ENCODE data around the gene CLIC6.

DNA sequence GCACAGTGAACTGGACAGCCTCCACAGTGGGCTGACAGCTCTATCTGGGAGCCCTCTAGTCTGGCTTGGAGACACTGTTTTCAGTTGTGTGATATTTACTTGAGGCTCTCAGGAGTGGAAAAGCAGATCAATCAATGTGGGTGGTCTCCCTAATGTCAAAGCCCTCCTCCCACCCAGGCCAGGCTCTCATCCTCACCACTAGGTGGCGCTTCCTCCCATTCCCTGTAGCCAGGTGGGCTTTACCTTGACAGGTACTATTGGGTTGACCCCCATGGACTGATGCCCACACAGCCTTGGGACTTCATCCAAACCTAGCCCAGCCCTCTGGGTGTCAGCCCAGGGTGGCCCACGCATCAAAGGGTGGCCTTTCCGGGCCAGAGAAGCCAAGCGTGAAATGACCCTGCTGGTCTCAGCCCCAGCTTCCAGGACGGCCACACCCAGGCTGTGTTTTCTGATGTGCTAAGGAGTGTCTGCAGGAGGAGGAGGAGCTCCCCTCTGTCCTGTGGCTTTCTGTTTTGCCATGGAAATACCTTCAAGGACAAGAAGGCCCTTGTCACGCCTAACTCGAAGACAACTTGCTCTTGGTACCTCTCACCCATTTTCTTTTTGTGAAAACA, 54.0 kb downstream of the CLIC6 start:
- TF ChIP-seq, protein P1, sequence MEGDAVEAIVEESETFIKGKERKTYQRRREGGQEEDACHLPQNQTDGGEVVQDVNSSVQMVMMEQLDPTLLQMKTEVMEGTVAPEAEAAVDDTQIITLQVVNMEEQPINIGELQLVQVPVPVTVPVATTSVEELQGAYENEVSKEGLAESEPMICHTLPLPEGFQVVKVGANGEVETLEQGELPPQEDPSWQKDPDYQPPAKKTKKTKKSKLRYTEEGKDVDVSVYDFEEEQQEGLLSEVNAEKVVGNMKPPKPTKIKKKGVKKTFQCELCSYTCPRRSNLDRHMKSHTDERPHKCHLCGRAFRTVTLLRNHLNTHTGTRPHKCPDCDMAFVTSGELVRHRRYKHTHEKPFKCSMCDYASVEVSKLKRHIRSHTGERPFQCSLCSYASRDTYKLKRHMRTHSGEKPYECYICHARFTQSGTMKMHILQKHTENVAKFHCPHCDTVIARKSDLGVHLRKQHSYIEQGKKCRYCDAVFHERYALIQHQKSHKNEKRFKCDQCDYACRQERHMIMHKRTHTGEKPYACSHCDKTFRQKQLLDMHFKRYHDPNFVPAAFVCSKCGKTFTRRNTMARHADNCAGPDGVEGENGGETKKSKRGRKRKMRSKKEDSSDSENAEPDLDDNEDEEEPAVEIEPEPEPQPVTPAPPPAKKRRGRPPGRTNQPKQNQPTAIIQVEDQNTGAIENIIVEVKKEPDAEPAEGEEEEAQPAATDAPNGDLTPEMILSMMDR (IDR thresholded peaks at IDR 0.05), result no peak
- TF ChIP-seq POLR2A (IDR thresholded peaks at IDR 0.05), result no peak
- no peak for TF ChIP-seq EP300 (IDR thresholded peaks at IDR 0.05)
